ENCODE measurements around the gene PDE4D. TPM values are rescaled to one million over a fixed set of nuclear protein-coding genes. Genes with fewer than 3 reads are reported as not detected.

Gene PDE4D
- total RNA-seq, 1 experiment from 2014 or later: 2.4 TPM

GRCh38 chr5:59584858-59585846, 308.4 kb downstream of the PDE4D start:
- H3K27me3 ChIP-seq (ENCODE audit: control insufficient read depth, insufficient read depth, low read length): no peaks in the 10 kb centered on the region
- H3K4me3 ChIP-seq (ENCODE audit: low read depth in 2 of 2, low read length in 2 of 2): no peak overlapping the region
- DNase-seq (ENCODE audit: low read depth, low spot score) (no peak), ATAC-seq (no peak)
- no peaks in the 10 kb centered on the region for H3K36me3 ChIP-seq (ENCODE audit: control insufficient read depth, insufficient read depth, low read length)
- intact Hi-C loops (cut with micrococcal nuclease; ENCODE audit: unreplicated experiment) (no loop called here), in situ Hi-C loops (cut with HindIII; ENCODE audit: low pct_unique_long_range_greater_than_20kb, low sequenced_read_pairs) (no loop called here)
- no peaks in the 10 kb centered on the region for H3K9me3 ChIP-seq (ENCODE audit: control insufficient read depth, insufficient read depth, low read depth, low read length)
- TF ChIP-seq TCF7L2 (IDR thresholded peaks at IDR 0.05; ENCODE audit: low read depth, low read length) (no peak), POLR2AphosphoS5 (IDR thresholded peaks at IDR 0.05; ENCODE audit: low read depth, low read length) (no peak), SIN3A (IDR thresholded peaks at IDR 0.05; ENCODE audit: borderline replicate concordance, insufficient read depth, low read depth, low read length) (no peak), CTCF (IDR thresholded peaks at IDR 0.05) (no peak)
- TF ChIP-seq, protein P1, sequence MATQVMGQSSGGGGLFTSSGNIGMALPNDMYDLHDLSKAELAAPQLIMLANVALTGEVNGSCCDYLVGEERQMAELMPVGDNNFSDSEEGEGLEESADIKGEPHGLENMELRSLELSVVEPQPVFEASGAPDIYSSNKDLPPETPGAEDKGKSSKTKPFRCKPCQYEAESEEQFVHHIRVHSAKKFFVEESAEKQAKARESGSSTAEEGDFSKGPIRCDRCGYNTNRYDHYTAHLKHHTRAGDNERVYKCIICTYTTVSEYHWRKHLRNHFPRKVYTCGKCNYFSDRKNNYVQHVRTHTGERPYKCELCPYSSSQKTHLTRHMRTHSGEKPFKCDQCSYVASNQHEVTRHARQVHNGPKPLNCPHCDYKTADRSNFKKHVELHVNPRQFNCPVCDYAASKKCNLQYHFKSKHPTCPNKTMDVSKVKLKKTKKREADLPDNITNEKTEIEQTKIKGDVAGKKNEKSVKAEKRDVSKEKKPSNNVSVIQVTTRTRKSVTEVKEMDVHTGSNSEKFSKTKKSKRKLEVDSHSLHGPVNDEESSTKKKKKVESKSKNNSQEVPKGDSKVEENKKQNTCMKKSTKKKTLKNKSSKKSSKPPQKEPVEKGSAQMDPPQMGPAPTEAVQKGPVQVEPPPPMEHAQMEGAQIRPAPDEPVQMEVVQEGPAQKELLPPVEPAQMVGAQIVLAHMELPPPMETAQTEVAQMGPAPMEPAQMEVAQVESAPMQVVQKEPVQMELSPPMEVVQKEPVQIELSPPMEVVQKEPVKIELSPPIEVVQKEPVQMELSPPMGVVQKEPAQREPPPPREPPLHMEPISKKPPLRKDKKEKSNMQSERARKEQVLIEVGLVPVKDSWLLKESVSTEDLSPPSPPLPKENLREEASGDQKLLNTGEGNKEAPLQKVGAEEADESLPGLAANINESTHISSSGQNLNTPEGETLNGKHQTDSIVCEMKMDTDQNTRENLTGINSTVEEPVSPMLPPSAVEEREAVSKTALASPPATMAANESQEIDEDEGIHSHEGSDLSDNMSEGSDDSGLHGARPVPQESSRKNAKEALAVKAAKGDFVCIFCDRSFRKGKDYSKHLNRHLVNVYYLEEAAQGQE (IDR thresholded peaks at IDR 0.05; ENCODE audit: insufficient read depth in 1 of 2, low read depth in 2 of 2, low read length in 1 of 2): no peak
- no peak overlapping the region for H3K27ac ChIP-seq (ENCODE audit: low read length)
- ChIA-PET CTCF (no interaction called here), POLR2A (no interaction called here)
- BruUV-seq (replicated peaks): no TSS peak
- no peaks in the 10 kb centered on the region for H3K4me1 ChIP-seq (ENCODE audit: control insufficient read depth, insufficient read depth, low read length)

DNA sequence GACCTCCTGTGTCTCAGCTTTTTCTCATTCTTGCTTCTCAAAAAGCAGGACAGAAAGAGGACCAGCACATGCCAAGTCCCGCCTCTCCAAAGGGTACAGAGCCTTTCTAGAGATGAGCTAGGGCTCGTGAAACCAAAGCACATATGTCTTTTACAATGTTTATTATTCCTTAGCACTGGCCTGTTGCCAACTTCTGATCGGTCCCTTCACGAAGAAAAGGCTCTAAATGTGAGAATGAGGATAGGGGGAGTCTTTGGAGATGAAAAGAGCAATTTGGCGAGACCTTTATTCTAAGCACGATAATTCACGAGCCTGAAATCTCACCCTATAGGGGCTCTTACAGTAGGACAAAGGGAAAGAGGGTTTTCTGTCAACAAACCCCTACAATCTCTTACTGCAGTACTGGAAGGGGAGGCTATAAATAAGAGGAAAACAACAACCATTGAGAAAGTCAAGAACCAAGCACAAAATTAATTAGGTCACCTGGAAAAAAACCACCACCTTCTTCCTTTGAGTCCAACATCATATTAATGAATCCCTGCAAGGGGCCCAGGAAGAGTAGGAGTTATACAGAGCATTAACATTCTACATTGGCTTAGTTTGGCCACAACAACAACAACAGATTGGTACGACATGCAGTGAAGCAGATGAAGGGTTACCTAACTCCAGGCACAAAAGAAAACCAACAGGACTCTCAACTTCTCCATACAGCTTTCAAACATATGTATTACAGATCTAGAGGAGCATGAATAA, 309.5 kb downstream of the PDE4D start:
- DNase-seq (ENCODE audit: low read depth, low spot score): no peak
- Histone ChIP-seq H3K36me3 (ENCODE audit: control insufficient read depth, insufficient read depth, low read length) (no peaks in the 10 kb centered on the region), H3K27me3 (ENCODE audit: control insufficient read depth, insufficient read depth, low read length) (no peaks in the 10 kb centered on the region), H3K4me1 (ENCODE audit: control insufficient read depth, insufficient read depth, low read length) (no peaks in the 10 kb centered on the region), H3K4me3 (ENCODE audit: low read depth in 2 of 2, low read length in 2 of 2) (no peak overlapping the region), H3K9me3 (ENCODE audit: control insufficient read depth, insufficient read depth, low read depth, low read length) (no peaks in the 10 kb centered on the region), H3K27ac (ENCODE audit: low read length) (no peak overlapping the region)
- intact Hi-C loops (cut with micrococcal nuclease; ENCODE audit: unreplicated experiment) (no loop called here), in situ Hi-C loops (cut with HindIII; ENCODE audit: low pct_unique_long_range_greater_than_20kb, low sequenced_read_pairs) (no loop called here)
- no peak for TF ChIP-seq CTCF (IDR thresholded peaks at IDR 0.05)
- TF ChIP-seq POLR2AphosphoS5 (IDR thresholded peaks at IDR 0.05; ENCODE audit: low read depth, low read length): no peak
- no peak for TF ChIP-seq SIN3A (IDR thresholded peaks at IDR 0.05; ENCODE audit: borderline replicate concordance, insufficient read depth, low read depth, low read length)
- TF ChIP-seq TCF7L2 (IDR thresholded peaks at IDR 0.05; ENCODE audit: low read depth, low read length): no peak
- TF ChIP-seq, protein P1 (IDR thresholded peaks at IDR 0.05; ENCODE audit: insufficient read depth in 1 of 2, low read depth in 2 of 2, low read length in 1 of 2): no peak
- no TSS peak for BruUV-seq (replicated peaks)
- CTCF ChIA-PET: no interaction called here
- POLR2A ChIA-PET: no interaction called here
- ATAC-seq: no peak
